Measurements from ENCODE around the gene CTSW. TPM values are rescaled to one million over a fixed set of nuclear protein-coding genes. Genes with fewer than 3 reads are reported as not detected.

The CTSW gene
- total RNA-seq, 1 experiment from 2014 or later, result not detected

- POLR2A ChIA-PET, result interaction anchor here (0.7 to 3.1 kb wide), 4 partner anchors 8 to 25 kb away, joined by 3 to 19 read pairs (median 4); partner anchors contain the start of genes CFL1, FIBP and MUS81
- no peaks in the 10 kb centered on the region for H3K9me3 Mint-ChIP-seq
- TF ChIP-seq FOXP1 (CRISPR knock-in tag; IDR thresholded peaks at IDR 0.05; ENCODE audit: borderline replicate concordance) (no peak), MYBL2 (CRISPR knock-in tag; IDR thresholded peaks at IDR 0.05) (0 out of 2 replicates have a peak, but pooled peaks have one; percentile 14), ZMAT4 (CRISPR knock-in tag; IDR thresholded peaks at IDR 0.05) (peak; percentile 13; the same call in 1 of the 2 replicates), NR3C1 (CRISPR knock-in tag; conservative IDR thresholded peaks at IDR 0.05; ENCODE audit: low read depth) (no peak)
- H3K27ac Mint-ChIP-seq, result peak overlapping the region; percentile 44
- H3K4me3 Mint-ChIP-seq, result peak overlapping the region; percentile 88
- peaks cover 20% of the 10 kb centered on the region for H3K36me3 Mint-ChIP-seq
- H3K27me3 Mint-ChIP-seq (ENCODE audit: low read depth), result peaks cover 42% of the 10 kb centered on the region
- H3K4me1 Mint-ChIP-seq, result peaks cover 11% of the 10 kb centered on the region
- ATAC-seq (peak; percentile 44), DNase-seq (ENCODE audit: low spot score) (peak; percentile 74)
- CTCF ChIA-PET, result interaction anchor here (0.5 to 16.6 kb wide), 7 partner anchors 8 to 181 kb away, joined by 3 to 539 read pairs (median 4); partner anchors contain the start of genes CCDC85B, CFL1, FIBP and MUS81
Measured at GRCh38 chr11:65867284-65868071, 12.2 kb upstream of the CTSW start.

- no peak overlapping the region for H3K27ac Mint-ChIP-seq
Measured at GRCh38 chr11:65868076-65868667, 11.5 kb upstream of the CTSW start.

GRCh38 chr11:65868907-65869306 lies 10.7 kb upstream of the CTSW start:
- Mint-ChIP-seq H3K9me3 (no peaks in the 10 kb centered on the region), H3K27me3 (ENCODE audit: low read depth) (peaks cover 48% of the 10 kb centered on the region), H3K4me1 (peaks cover 10% of the 10 kb centered on the region), H3K4me3 (no peak overlapping the region), H3K36me3 (peaks cover 8% of the 10 kb centered on the region), H3K27ac (no peak overlapping the region)
- CTCF ChIA-PET, result interaction anchor here (3.8 to 16.6 kb wide), 3 partner anchors 9 to 89 kb away, joined by 11 to 539 read pairs (median 89); partner anchors contain the start of genes CCDC85B, CFL1, FIBP and MUS81
- DNase-seq (ENCODE audit: low spot score) (no peak), ATAC-seq (no peak)
- POLR2A ChIA-PET, result interaction anchor here (0.5 to 3.1 kb wide), 3 partner anchors 10 to 205 kb away, joined by 3 to 19 read pairs (median 5); partner anchors contain the start of genes CFL1 and MUS81
- TF ChIP-seq CREM (CRISPR knock-in tag; IDR thresholded peaks at IDR 0.05), result no peak
- TF ChIP-seq HMGA2 (CRISPR knock-in tag; IDR thresholded peaks at IDR 0.05), result no peak
- TF ChIP-seq ZBTB43 (CRISPR knock-in tag; IDR thresholded peaks at IDR 0.05), result no peak
- TF ChIP-seq SMAD4 (CRISPR knock-in tag; IDR thresholded peaks at IDR 0.05), result no peak
- no peak for TF ChIP-seq NR1H2 (CRISPR knock-in tag; IDR thresholded peaks at IDR 0.05)
- no peak for TF ChIP-seq JAZF1 (CRISPR knock-in tag; IDR thresholded peaks at IDR 0.05)
- TF ChIP-seq ZNF423 (CRISPR knock-in tag; IDR thresholded peaks at IDR 0.05), result no peak
- no peak for TF ChIP-seq USF1 (CRISPR knock-in tag; IDR thresholded peaks at IDR 0.05)
- no peak for TF ChIP-seq ATF2 (CRISPR knock-in tag; IDR thresholded peaks at IDR 0.05; ENCODE audit: borderline replicate concordance, low read depth)
- no peak for TF ChIP-seq SP1 (CRISPR knock-in tag; conservative IDR thresholded peaks at IDR 0.05)

More at GRCh38 chr11:65868076-65868667, 11.5 kb upstream of the CTSW start:
- CTCF ChIA-PET, result interaction anchor here (0.5 to 16.6 kb wide), 4 partner anchors 8 to 141 kb away, joined by 3 to 539 read pairs (median 50); partner anchors contain the start of genes CCDC85B, CFL1, FIBP and MUS81
- peaks cover 10% of the 10 kb centered on the region for H3K4me1 Mint-ChIP-seq
- H3K4me3 Mint-ChIP-seq, result peak overlapping the region; percentile 88
- TF ChIP-seq PRRX2 (CRISPR knock-in tag; IDR thresholded peaks at IDR 0.05) (peak; percentile 22; the same call in 1 of the 2 replicates), ZNF671 (CRISPR knock-in tag; IDR thresholded peaks at IDR 0.05) (0 out of 2 replicates have a peak, but pooled peaks have one; percentile 38), AR (CRISPR knock-in tag; IDR thresholded peaks at IDR 0.05) (peak; percentile 45), USF1 (CRISPR knock-in tag; IDR thresholded peaks at IDR 0.05) (no peak), JAZF1 (CRISPR knock-in tag; IDR thresholded peaks at IDR 0.05) (no peak), GTF2I (CRISPR knock-in tag; conservative IDR thresholded peaks at IDR 0.05) (no peak), NFATC4 (CRISPR knock-in tag; IDR thresholded peaks at IDR 0.05) (peak; percentile 67), ZNF219 (CRISPR knock-in tag; IDR thresholded peaks at IDR 0.05; ENCODE audit: borderline replicate concordance) (no peak)
- H3K27me3 Mint-ChIP-seq (ENCODE audit: low read depth), result peaks cover 46% of the 10 kb centered on the region
- DNase-seq (ENCODE audit: low spot score) (peak; percentile 73), ATAC-seq (peak; percentile 78)
- no peaks in the 10 kb centered on the region for H3K9me3 Mint-ChIP-seq
- POLR2A ChIA-PET, result interaction anchor here (0.7 to 3.1 kb wide), 2 partner anchors 9 to 24 kb away, joined by 3 to 19 read pairs; partner anchors contain the start of genes CFL1 and MUS81
- peaks cover 14% of the 10 kb centered on the region for H3K36me3 Mint-ChIP-seq
